Activated effector memory CD4-positive, alpha-beta T cell treated with Interleukin-2 at 50 U/mL for 16 hours (primary cell): ENCODE data around the gene FAM120B.

Experiments
- DNase-seq: peaks from one replicate; pipeline ENCODE4 v3.0.0-alpha.2; 2020

The FAM120B gene

GRCh38 chr6:170448751-170449630 lies 142.4 kb downstream of the FAM120B start:
- DNase-seq: no peak

DNA sequence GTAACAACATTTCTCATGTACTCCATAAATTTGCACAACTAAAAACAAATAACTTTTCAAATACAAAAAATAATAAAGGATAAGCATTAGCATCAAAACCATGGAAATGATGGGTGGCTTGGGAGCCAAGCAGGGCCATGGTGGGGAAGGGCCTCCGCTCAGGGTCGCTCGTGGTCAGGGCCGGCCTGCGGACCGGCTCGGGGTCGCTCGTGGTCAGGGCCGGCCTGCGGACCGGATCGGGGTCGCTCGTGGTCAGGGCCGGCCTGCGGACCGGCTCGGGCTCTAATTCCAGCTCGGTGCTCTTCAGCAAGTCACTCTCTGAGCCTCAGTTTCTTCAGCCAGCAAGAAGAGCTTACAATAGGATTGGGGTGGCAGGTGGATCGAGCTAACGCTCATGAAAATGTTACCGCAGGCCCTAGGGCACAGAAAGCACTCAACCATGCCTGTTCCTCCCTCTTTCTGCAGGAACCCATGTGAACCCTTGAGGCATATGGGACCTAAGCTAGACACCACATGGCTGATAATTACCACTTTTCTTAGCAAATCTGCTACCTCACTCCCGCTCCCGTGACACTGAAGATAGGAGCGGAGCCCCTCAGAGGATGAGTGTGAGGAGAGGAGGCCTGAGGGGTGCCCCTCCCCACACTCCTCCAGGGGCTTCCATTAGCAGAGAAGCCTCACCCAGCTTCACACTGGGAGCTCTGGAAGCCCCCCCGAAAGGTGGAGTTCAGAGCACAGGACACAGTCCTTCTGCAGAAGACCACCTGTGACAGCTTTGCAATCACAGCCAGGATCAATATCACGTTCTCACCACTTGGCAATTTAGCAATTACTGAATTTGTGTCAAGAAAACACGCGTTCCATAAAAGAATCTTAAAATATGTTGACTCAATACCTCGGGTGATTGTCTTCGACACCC lies 143.5 kb downstream of the FAM120B start:
- DNase-seq: no peak

DNA sequence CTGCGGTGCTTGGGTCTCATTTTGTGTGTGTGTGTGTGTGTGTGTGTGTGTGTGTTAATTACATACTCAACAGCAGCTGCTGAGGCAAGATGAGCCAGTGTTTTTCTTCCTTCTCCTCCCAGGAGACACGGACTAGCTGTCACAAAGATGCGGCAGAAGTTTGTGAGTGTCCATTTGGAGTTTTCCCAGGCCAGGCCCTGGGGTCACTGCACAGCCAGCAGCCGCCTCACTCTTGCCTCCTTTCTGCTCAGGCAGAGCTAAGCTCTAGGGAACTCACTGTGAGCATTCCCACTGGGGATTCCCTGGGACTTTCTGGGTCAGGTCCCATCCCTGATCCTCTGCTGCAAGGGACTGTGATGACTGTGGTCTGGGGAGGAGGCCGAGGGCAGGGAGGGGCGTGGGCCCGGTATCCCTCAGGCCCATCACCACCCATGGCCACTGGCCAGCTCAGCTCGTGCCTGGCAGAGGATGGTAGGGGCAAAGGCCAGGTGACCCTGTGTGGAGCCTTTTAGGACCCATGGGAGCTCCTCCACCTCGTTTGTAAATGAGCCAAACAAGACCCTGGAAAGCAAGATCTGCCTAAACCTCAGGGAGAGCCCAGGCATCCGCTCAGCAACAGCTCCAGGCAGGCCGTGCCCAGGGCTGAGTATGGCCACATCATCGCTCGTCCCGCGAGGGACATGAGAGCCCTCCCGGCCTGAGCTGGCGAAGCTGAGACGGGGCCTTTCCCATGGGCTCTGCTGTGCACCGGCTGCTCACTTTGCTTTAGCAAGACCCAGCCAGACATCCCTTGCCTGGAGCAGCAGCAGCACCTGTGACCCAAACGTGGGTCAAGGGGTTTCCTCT lies 144.6 kb downstream of the FAM120B start:
- no peak for DNase-seq

GRCh38 chr6:170451762-170452651 lies 145.4 kb downstream of the FAM120B start:
- no peak for DNase-seq

- DNase-seq: no peak
Measured at GRCh38 chr6:170452767-170453545, 146.4 kb downstream of the FAM120B start.

- DNase-seq: no peak
Measured at GRCh38 chr6:170453586-170454511, 147.3 kb downstream of the FAM120B start.

- no peak for DNase-seq
Measured at GRCh38 chr6:170454512-170455285, 148.1 kb downstream of the FAM120B start.

GRCh38 chr6:170455335-170455979 lies 148.9 kb downstream of the FAM120B start:
- DNase-seq: no peak

DNA sequence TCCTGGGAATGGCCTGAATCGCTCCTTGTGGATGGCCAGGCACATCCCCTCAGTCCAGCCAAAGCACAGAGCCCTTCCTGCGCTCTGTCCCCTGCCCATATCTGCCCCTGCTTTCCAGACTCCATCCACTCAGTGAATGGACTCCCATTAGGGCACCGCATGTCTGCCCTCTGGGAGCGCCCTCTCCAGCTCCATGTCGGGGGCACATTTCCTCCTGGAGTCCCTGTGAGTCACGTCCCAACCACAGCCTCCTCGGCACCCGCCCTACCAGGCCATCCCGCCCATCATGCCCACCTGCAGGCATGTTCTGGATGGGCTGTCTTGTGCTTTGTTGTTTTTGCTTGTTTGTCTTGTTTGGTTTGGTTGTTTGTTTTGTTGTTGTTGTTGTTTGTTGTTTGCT lies 149.8 kb downstream of the FAM120B start:
- no peak for DNase-seq
